HG03064 (cell line): ENCODE measurements around the gene TRIM7.
"Not testable (repeated sequence)": the region's sequence is repeated elsewhere in the genome, so short reads cannot be mapped to it uniquely, and the experiment has no call there.

Experiments
- ATAC-seq: cut with Tn5 transposase; IDR thresholded peaks from one replicate; pipeline ENCODE4 v1.9.1; 2021; ENCODE audit warnings: low read depth; ENCODE audit not compliant: unreplicated experiment

TRIM7 gene

DNA sequence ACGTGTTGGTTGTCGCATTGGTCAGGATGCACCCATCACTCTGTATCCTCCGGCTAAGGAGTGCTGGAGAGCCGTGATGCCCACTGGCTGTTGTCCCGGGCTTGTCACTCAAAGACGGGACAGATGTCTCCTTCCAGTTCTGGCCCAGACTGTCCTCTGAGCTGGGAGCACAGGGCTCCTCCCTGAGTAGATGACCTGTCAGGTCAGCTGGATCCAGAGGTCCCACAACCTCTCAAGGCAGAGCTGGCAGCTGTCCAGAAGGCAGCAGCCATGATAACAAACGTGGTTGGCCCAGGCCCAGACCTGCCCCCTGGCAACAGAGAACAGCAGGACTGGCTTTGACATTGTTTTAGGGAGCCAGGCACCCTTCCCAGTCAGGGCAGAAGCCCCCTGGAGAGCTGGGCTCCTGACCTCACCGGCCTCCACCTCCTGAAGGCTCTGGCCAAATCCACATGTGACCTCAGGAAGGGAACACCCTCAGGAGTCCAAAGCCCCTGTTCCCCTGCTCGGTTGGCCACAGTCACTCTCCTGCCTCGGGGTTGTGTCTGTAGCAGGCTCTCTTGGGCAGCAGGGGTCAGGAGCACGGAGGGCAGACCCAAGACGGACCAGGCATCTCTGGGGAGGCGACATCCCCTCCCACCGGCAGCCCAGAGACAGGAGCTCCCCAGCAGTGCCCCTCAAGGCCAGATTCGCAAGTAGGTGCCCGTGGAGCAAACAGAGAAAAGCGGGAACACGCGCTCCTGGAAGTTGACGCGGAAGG is 10.3 kb downstream of the TRIM7 start:
- no peak for ATAC-seq

DNA sequence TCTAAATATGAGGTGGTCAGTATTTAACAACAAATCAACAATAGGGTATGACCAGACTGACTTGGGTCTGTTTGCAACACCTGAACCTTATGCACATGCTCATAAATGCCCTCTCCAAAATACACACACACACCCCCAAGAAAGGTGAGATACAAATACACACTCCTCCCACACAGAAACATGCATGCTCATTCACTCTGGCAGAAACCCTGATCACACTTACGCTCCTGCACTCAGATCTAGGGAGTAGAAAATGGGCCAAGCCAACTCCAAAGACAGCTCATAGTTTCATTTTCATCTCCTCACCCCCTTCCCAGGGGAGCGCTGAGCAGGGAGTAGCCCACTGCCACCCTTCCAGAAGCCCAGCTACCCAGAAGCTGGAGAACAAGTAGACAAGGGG is 11.3 kb downstream of the TRIM7 start:
- ATAC-seq: no peak

- ATAC-seq: no peak
Observed at GRCh38 chr5:181192337-181193046, 12.5 kb downstream of the TRIM7 start.

DNA sequence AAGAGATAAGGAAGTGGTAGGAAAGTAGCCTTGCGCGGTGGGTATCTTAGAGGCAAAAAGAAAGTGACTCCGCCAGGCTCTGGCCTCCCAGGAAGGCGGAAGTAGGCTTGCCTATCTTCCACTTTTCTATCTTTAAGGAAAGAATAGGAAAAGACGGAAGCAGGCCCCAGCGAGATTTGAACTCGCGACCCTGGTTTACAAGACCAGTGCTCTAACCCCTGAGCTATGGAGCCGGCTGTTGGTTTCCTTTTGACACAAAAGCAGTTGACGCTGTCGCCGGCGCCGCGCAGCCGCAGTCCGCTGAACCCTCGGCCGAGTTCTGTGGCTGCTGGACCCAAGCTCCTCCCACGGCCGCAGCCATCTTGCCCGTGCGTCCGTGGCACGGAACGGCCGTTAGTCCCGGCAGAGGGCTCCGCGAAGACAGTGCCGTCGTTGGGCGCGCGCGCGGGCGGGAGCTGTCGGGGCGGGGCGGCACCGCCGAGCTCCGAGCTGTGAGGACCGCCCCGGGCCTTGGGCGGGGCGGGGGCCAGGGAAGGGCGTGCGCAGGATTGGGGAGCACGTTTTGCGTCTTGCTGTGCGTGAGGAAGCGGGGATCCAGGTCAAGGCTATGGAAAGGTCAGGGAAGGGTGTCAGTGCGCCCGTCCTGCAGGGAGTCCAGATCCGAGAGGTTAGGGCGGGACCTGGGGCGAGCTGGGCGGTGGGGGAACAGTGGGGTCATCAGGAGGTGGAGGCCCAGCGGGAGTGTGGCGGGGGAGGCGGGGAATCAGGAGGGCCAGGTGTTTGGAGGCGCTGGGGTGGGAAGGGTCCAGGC is 13.3 kb downstream of the TRIM7 start:
- peak; percentile 46 for ATAC-seq

DNA sequence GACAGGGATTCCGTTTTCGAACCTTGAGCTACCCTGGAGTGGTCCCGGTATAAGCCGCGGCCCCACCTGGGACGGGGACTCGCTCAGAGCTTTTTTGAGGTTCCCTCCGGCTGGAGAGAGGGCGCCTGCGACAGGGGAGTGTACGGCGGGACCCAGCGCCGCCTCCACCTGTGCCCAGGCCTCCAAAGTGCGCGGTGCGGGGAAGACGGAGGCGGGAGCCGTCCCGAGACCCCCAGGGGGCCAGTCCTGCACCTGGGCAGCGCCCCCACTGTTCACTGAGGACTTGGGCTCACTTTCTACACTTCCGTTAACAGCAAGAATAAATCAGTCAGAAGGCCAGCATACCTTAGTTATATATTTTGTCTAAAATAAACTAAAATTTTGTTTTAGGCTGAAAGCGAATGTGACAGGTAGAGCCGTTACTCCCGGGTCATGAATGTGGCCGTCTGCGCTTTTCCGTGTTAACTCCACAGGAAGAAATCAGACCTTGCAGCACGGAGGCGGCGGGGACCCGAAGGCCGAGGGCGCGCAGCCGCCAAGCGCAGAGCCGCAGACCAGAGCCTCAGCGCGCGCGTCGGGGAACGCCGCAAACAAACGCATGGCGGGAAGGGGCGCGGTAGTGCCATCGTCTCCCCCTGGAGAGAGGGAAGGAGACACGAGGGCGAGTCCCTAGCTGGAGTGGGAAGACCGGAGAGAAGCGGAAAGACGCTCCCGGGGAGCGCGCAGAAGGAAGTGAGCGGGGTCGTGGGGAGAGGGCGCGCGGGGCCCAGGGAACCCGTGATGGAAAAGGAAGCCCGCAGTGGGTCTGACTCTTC is 14.1 kb downstream of the TRIM7 start:
- peak; percentile 4 for ATAC-seq

- no peak for ATAC-seq
Observed at GRCh38 chr5:181189962-181190710, 14.9 kb downstream of the TRIM7 start.

DNA sequence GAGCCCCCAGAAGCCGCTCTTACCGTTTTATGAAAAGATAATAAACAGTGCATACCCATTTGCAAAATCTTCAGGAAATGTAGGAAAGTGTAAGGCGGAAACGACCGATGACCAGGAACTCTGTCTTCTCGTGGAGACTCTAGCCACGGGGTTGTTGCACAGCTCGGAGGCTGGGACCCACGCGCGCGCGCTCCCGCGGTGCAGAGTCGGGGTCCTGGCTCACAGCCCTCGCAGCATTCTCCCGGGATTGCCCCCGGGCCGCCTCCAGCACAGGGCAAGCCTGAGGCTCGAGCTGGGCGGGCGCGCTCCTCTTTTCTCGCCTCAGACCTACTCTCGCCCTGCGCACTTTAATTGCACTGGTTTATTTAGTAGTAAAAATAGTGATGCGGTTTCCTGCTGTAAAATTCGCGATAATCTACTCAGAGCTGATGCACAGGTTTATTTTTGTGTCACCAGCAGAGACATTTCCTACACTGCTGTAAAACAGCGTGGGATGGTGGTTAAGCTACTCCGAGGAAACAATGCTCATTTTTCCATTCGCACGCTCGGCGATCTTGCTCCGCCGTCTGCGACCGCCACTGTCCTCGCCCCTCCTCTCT is 15.5 kb downstream of the TRIM7 start:
- ATAC-seq: no peak

- no peak for ATAC-seq
Observed at GRCh38 chr5:181188700-181189362, 16.2 kb downstream of the TRIM7 start.

- ATAC-seq: no peak
Observed at GRCh38 chr5:181187500-181188213, 17.3 kb downstream of the TRIM7 start.

DNA sequence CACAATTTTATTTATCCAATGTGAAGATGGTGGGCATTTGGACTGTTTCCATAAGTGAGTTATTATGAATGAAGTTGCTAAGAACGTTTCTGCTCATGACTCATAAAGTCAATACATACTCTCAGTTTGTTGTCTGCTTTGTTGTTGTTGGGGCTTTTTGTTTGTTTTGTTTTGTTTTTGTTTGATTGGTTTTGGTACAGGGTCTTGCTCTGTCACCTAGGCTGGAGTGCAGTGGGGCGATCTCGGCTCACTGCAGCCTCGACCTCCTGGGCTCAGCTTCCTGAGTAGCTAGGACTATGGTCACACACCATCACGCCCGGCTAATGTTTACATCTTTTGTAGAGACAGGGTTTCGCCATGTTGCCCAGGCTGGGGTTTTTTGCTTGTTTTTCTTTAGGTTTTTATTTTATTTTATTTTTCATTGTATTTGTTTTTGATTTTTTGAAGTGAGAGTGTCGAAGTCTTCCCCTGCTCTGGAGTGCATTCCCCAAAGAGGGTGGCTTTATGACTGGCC is 18.0 kb downstream of the TRIM7 start:
- no peak for ATAC-seq

GRCh38 chr5:181186022-181186421 is 19.0 kb downstream of the TRIM7 start:
- no peak for ATAC-seq

DNA sequence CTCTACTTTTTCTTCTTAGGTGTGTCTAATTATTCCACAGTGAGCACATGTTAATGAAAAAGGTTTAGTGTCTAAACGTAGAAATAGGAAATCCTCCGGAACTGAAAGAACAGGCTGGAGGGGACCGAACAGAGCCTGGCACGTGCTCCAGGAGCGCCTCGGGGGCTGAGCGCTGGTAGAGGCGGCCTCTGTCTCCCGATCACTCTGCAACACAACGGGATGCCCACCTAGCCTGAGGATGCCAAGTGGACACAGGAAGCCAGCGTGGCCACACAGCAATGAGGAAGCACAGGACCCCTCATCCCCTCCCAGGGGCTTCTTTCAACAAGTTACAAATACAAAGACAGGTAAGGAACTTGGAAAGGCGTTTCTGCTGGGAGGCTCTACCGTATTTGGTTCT is 19.4 kb downstream of the TRIM7 start:
- no peak for ATAC-seq

DNA sequence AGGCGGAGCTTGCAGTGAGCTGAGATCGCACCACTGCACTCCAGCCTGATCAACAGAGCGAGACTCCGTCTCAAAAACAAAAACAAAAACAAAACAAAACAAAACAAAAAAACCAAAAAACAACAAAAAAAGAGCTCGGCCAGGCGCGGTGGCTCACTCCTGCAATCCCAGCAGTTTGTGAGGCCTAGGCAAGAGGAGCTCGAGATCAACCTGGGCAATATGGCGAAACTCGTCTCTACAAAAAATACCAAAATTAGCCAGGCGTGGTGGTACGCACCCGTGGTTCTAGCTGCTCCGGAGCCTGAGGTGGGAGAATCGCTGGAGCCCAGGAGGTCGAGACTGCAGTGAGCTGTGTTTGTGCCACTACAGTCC is 20.2 kb downstream of the TRIM7 start:
- no peak for ATAC-seq

GRCh38 chr5:181182651-181183050 is 22.3 kb downstream of the TRIM7 start:
- no peak for ATAC-seq

DNA sequence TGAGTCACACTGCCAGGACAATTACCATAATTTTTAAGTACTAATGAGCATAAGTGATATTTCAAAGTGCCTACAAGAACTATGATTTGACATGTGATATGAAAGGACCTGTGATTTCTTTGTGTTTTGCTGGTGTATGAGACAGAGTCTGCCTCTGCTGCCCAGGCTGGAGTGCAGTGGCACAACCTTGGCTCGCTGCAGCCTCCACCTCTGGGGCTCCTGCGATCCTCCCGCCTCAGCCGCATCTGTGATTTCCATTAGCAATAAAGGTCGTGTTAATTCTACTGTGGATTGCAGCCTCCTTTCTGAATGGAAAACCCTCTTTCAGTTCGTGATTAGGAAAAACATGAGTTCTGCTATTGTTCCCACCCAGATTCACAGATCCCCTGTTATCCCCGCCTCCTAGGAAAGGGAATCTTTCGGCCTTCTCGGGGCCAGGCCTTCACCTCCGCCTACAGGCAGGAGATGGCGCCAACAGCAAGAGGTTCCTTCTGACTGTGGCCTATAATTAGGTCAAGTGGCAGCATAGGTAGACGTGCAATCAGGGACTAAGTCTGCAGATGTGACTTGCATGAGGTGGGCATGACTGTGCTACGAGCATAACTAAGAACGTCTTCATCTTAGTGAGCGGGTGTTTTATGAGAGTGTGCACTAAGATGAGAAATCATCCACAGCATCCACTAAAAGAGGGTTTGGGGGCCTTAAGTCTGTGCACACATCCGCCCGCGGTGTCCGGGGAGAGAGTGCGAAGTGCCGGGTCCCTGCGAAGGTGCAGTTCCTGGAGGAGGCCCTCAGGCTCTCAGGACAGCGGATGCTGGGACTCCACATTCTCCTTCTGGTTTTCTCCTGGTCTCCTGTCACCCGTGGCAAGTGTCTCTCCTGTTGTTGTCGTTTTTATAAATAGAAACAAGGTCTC is 23.1 kb downstream of the TRIM7 start:
- ATAC-seq: peak; percentile 68

GRCh38 chr5:181177559-181177958 is 27.4 kb downstream of the TRIM7 start:
- ATAC-seq: not testable (repeated sequence)
